GM12878 (cell line): ENCODE results near the gene TCEANC2.

Source experiments
- CBX3 ChIP-seq: fragments of 200-600 bp; sonication (generic); IDR thresholded peaks from 2 replicates; pipeline ENCODE4 v1.6.1; 2016; ENCODE audit warnings: low read depth, borderline replicate concordance
- CHD1 ChIP-seq: IDR thresholded peaks from 2 replicates; pipeline ENCODE4 v1.6.1; 2012; ENCODE audit warnings: low read depth, low read length, improper control_type of control experiment
- CHD4 ChIP-seq: fragments of 200-600 bp; sonication (generic); IDR thresholded peaks from 2 replicates; pipeline ENCODE4 v1.6.1; 2016; ENCODE audit warnings: mild to moderate bottlenecking
- CTCF ChIP-seq, 3 experiments: IDR thresholded peaks in 2 of 3; conservative IDR thresholded peaks in 1 of 3; 2 replicates each; pipeline ENCODE4 v1.5.1; 2011; ENCODE audit warnings: low read depth in 3 of 3, low read length in 3 of 3, mild to moderate bottlenecking in 3 of 3, control low read depth in 2 of 3, moderate library complexity in 2 of 3, inconsistent platforms in 1 of 3, mixed read lengths in 1 of 3; ENCODE audit not compliant: control insufficient read depth in 2 of 3, insufficient read depth in 1 of 3; ENCODE audit errors: extremely low read depth in 1 of 3
- EGR1 ChIP-seq, 2 experiments: IDR thresholded peaks; 1 replicate in 1 of 2; 2 replicates in 1 of 2; pipeline ENCODE4 v1.6.1; 2011 to 2012; ENCODE audit warnings: low read depth in 2 of 2, low read length in 2 of 2, borderline replicate concordance in 1 of 2, mild to moderate bottlenecking in 1 of 2, moderate library complexity in 1 of 2
- EZH2 ChIP-seq: IDR thresholded peaks from 2 replicates; pipeline ENCODE4 v1.6.1; 2012; ENCODE audit warnings: low read depth, mild to moderate bottlenecking, control low read depth, inconsistent platforms, low read length, borderline replicate concordance; ENCODE audit not compliant: control insufficient read depth
- MTA2 ChIP-seq: fragments of 450-650 bp; IDR thresholded peaks from 2 replicates; pipeline ENCODE4 v1.6.1; 2016; ENCODE audit warnings: low read depth, mild to moderate bottlenecking, moderate library complexity
- NFXL1 ChIP-seq: fragments of 450-650 bp; IDR thresholded peaks from 2 replicates; pipeline ENCODE4 v1.6.1; 2017; ENCODE audit warnings: antibody characterized with exemption, mild to moderate bottlenecking, borderline replicate concordance
- POLR2A ChIP-seq: IDR thresholded peaks from 2 replicates; pipeline ENCODE4 v1.6.1; 2011; ENCODE audit warnings: low read depth, mild to moderate bottlenecking, low read length
- RBBP5 ChIP-seq: fragments of 200-600 bp; sonication (generic); conservative IDR thresholded peaks from 2 replicates; pipeline ENCODE4 v1.6.1; 2016
- SMAD1 ChIP-seq: fragments of 450-650 bp; IDR thresholded peaks from 2 replicates; pipeline ENCODE4 v1.6.1; 2018; ENCODE audit warnings: mild to moderate bottlenecking, low read depth; ENCODE audit not compliant: partially characterized antibody
- SP1 ChIP-seq: IDR thresholded peaks from one replicate; pipeline ENCODE4 v1.6.1; 2011; ENCODE audit warnings: low read depth, low read length
- SUZ12 ChIP-seq: fragments of 200-600 bp; sonication (generic); IDR thresholded peaks from one replicate; pipeline ENCODE4 v1.6.1; 2018; ENCODE audit warnings: antibody characterized with exemption, mild to moderate bottlenecking; ENCODE audit not compliant: unreplicated experiment

DNA sequence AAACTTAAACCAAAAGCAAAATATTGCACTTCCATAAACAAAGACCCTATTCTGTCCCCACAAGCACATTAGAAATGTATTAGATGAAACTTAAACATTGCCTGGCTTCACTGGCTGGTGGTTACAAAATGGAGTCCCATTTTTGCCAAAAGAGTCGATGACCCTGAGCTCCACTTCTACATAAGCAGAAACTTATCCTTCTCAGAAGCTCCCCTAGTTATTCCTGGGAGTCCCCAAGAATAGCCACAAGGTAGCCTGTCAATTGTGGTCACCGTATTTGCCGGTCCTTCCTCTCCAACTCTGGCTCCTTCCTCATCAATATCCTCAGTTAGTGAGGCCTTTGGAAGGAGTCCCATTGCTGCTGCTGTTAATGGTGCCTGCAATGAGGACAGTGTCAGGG, 62.1 kb downstream of the TCEANC2 start:
- TF ChIP-seq EGR1 (IDR thresholded peaks at IDR 0.05; ENCODE audit: borderline replicate concordance in 1 of 2, low read depth in 2 of 2, low read length in 2 of 2) = no peak
- TF ChIP-seq NFXL1 = no peak
- TF ChIP-seq MTA2 = no peak
- TF ChIP-seq EZH2 = no peak
- TF ChIP-seq CTCF (IDR thresholded peaks at IDR 0.05 in 2 of 3, conservative IDR thresholded peaks at IDR 0.05 in 1 of 3; ENCODE audit: control insufficient read depth in 2 of 3, extremely low read depth in 1 of 3, insufficient read depth in 1 of 3, low read depth in 3 of 3, low read length in 3 of 3) = no peak
- TF ChIP-seq POLR2A = no peak
- no peak for TF ChIP-seq SP1
- no peak for TF ChIP-seq RBBP5
- TF ChIP-seq CHD1 = no peak
- TF ChIP-seq SMAD1 = no peak
- no peak for TF ChIP-seq CHD4
- TF ChIP-seq SUZ12 = no peak
- TF ChIP-seq CBX3 = no peak
